Vagina (tissue), 2 donors: ENCODE results near the gene AMDHD1. TPM values are rescaled to one million over a fixed set of nuclear protein-coding genes. Genes with fewer than 3 reads are reported as not detected.

Experiments
- DNase-seq, 2 donors: peaks; one replicate each; pipeline ENCODE4 v3.0.0-alpha.2; 2017; ENCODE audit errors: extremely low spot score in 2 of 2
- H3K27ac ChIP-seq: fragments of 200-600 bp; sonication (generic); one replicate; pipeline ENCODE4 v1.5.1; 2019
- H3K27me3 ChIP-seq: fragments of 200-600 bp; sonication (generic); one replicate; pipeline ENCODE4 v1.5.1; 2019
- H3K36me3 ChIP-seq, 2 donors: fragments of 200-600 bp; sonication (generic); one replicate each; pipeline ENCODE4 v1.5.1; 2017 to 2019
- H3K4me1 ChIP-seq: fragments of 200-600 bp; sonication (generic); one replicate; pipeline ENCODE4 v1.5.1; 2019
- H3K4me3 ChIP-seq, 2 donors: fragments of 200-600 bp; sonication (generic); 1 replicate in 1 of 2; 2 replicates in 1 of 2; pipeline ENCODE4 v1.5.1; 2016 to 2019
- H3K9me3 ChIP-seq: fragments of 200-600 bp; sonication (generic); one replicate; pipeline ENCODE4 v1.5.1; 2019
- CTCF ChIP-seq, 3 experiments: fragments of 450-650 bp in 2 of 3; fragments of 200-600 bp in 1 of 3; sonication (generic) in 1 of 3; IDR thresholded peaks; one replicate each; pipeline ENCODE4 v1.5.1; 2017 to 2019; ENCODE audit warnings: antibody characterized with exemption in 3 of 3, mild to moderate bottlenecking in 2 of 3, moderate library complexity in 2 of 3
- POLR2A ChIP-seq, 2 donors: fragments of 450-650 bp; IDR thresholded peaks; one replicate each; pipeline ENCODE4 v1.6.1; 2017; ENCODE audit warnings: antibody characterized with exemption in 2 of 2, mild to moderate bottlenecking in 2 of 2, moderate library complexity in 2 of 2
- POLR2AphosphoS5 ChIP-seq, 2 donors: sonication (generic); formaldehyde crosslinking; IDR thresholded peaks; one replicate each; pipeline ENCODE4 v1.9.0; 2017; ENCODE audit warnings: antibody characterized with exemption in 2 of 2, mild to moderate bottlenecking in 2 of 2, low read depth in 1 of 2; ENCODE audit not compliant: insufficient read depth in 1 of 2
- intact Hi-C: fragments of 100-400 bp; cut with DNase I; formaldehyde crosslinking; loops from one replicate; pipeline ENCODE4 v1.15.1; 2023
- total RNA-seq: library from RNA; depleted of rRNA; stranded (reverse); fragments of >200 nt; gene quantifications from one replicate; pipeline ENCODE4 v1.2.3, GENCODE V29; 2016

Gene AMDHD1
- total RNA-seq, 1 donor from 2014 or later: 0.49 TPM

- no peak for TF ChIP-seq POLR2A (IDR thresholded peaks at IDR 0.05)
- TF ChIP-seq CTCF (IDR thresholded peaks at IDR 0.05): no peak
- no peak for TF ChIP-seq POLR2AphosphoS5 (IDR thresholded peaks at IDR 0.05; ENCODE audit: insufficient read depth in 1 of 2, low read depth in 1 of 2)
- Histone ChIP-seq H3K4me1 (no peaks in the 10 kb centered on the region), H3K9me3 (no peaks in the 10 kb centered on the region), H3K27me3 (no peaks in the 10 kb centered on the region), H3K27ac (no peak overlapping the region), H3K4me3 (no peak overlapping the region), H3K36me3 (peaks cover 0 to 16% of the 10 kb centered on the region in 2 donors)
- DNase-seq: peak in 1 of 2 donors; percentile 47
- intact Hi-C loops: no loop called here
Observed at GRCh38 chr12:95997276-95997675, 54.1 kb downstream of the AMDHD1 start.

- Histone ChIP-seq H3K9me3 (no peaks in the 10 kb centered on the region), H3K36me3 (peaks cover 0 to 23% of the 10 kb centered on the region in 2 donors), H3K27me3 (no peaks in the 10 kb centered on the region), H3K4me3 (no peak overlapping the region), H3K27ac (no peak overlapping the region), H3K4me1 (no peaks in the 10 kb centered on the region)
- no peak for DNase-seq
- TF ChIP-seq CTCF (IDR thresholded peaks at IDR 0.05): no peak
- intact Hi-C loops: no loop called here
Observed at GRCh38 chr12:95997911-95998510, 54.9 kb downstream of the AMDHD1 start.

- TF ChIP-seq CTCF (IDR thresholded peaks at IDR 0.05): peak in 1 of 3 experiments; percentile 38
- TF ChIP-seq POLR2AphosphoS5 (IDR thresholded peaks at IDR 0.05; ENCODE audit: insufficient read depth in 1 of 2, low read depth in 1 of 2): no peak
- TF ChIP-seq POLR2A (IDR thresholded peaks at IDR 0.05): no peak
- intact Hi-C loops: no loop called here
- Histone ChIP-seq H3K27me3 (no peaks in the 10 kb centered on the region), H3K27ac (no peak overlapping the region), H3K9me3 (no peaks in the 10 kb centered on the region), H3K36me3 (peaks cover 0 to 29% of the 10 kb centered on the region in 2 donors), H3K4me3 (no peak overlapping the region), H3K4me1 (no peaks in the 10 kb centered on the region)
- peak in 1 of 2 donors; percentile 32 for DNase-seq
Observed at GRCh38 chr12:95998611-95999286, 55.6 kb downstream of the AMDHD1 start.

- Histone ChIP-seq H3K36me3 (peaks cover 0 to 37% of the 10 kb centered on the region in 2 donors), H3K27me3 (no peaks in the 10 kb centered on the region)
- intact Hi-C loops: no loop called here
Observed at GRCh38 chr12:95999484-95999883, 56.4 kb downstream of the AMDHD1 start.

More at GRCh38 chr12:95999484-95999883, 56.4 kb downstream of the AMDHD1 start:
- TF ChIP-seq POLR2AphosphoS5 (IDR thresholded peaks at IDR 0.05; ENCODE audit: insufficient read depth in 1 of 2, low read depth in 1 of 2): no peak
- no peak for TF ChIP-seq POLR2A (IDR thresholded peaks at IDR 0.05)
- no peak for TF ChIP-seq CTCF (IDR thresholded peaks at IDR 0.05)
- no peak for DNase-seq
- Histone ChIP-seq H3K4me1 (no peaks in the 10 kb centered on the region), H3K27ac (no peak overlapping the region), H3K9me3 (no peaks in the 10 kb centered on the region), H3K4me3 (no peak overlapping the region)
